ENCODE measurements around the gene TSHR.

DNA sequence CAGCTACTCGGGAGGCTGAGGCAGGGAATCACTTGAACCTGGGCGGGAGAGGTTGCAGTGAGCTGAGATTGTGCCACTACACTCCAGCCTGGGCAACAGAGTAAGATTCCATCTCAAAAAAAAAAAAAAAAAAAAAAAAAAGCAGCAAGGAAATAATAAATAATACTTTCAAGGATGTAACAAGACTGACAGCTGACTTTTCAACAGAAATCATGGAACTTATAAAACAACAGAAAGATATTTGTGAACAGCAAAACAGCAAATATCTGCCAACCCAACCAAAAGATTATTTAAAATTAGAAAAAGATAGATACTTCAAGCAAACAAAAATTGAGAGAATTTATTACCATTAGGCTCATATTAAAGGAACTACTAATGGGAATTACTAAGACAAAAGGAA, 115.1 kb downstream of the TSHR start:
- TF ChIP-seq POLR2A (IDR thresholded peaks at IDR 0.05; ENCODE audit: low read length): no peak
- TF ChIP-seq GATA1 (IDR thresholded peaks at IDR 0.05; ENCODE audit: low read depth, low read length): no peak
